ENCODE measurements around the gene ALDH1L2. TPM values are rescaled to one million over a fixed set of nuclear protein-coding genes. Genes with fewer than 3 reads are reported as not detected.
"Not testable (repeated sequence)": the region's sequence is repeated elsewhere in the genome, so short reads cannot be mapped to it uniquely, and the experiment has no call there.

The ALDH1L2 gene
- not detected in 2 replicates for total RNA-seq (2014; rRNA removed; shearing (Covaris generic))

GRCh38 chr12:105084251-105085250 is at the start of gene ALDH1L2:
TSS of gene ALDH1L2 (minus strand) at chr12:105084458. CDS start at chr12:105084436, 22 bp downstream.
- DNase-seq (ENCODE audit: low spot score): peak; percentile 26

- DNase-seq (ENCODE audit: low spot score): peak; percentile 8
Observed at GRCh38 chr12:105120551-105120950, 36.3 kb upstream of the ALDH1L2 start.

DNA sequence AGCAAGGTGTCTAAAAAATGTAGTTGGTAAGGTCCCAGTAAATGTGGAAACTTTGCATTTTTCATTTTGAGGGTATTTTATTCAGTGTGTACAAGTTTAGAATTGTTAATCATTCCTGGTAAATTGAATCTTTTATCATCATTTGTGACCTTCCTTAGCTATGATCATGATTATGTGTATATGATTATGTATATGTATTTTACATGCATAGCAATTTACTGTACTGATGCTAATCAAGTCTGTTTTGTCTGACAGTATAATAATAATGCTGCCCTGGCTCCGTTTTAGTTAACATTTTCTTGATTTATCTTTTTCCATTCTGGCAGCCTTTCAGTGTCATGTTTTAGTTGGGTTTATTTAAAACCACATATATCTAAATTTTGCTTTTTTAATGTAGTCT is 32.7 kb upstream of the ALDH1L2 start:
- DNase-seq (ENCODE audit: low spot score): no peak

GRCh38 chr12:105113094-105113493 is 28.8 kb upstream of the ALDH1L2 start:
- no peak for DNase-seq (ENCODE audit: low spot score)

DNA sequence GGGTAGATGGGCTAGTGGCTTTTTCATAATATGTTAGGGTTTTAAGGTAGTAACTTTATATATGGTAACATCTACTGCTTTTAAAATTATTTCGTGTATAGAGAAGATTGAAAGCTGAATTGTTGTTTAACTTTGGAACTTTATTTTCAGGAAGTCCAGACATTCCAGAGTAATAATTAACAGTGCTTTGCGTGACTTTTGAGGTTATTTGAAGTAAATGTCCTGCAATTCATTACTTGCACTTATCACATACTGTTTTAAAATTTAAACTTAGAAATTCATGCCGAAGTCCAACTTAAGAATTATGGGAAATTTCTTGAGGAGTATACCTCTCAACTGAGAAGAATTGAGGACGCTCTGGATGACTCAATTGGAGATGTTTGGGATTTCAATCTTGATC is 26.6 kb upstream of the ALDH1L2 start:
- DNase-seq (ENCODE audit: low spot score): peak; percentile 7

GRCh38 chr12:105109465-105110212 is 25.4 kb upstream of the ALDH1L2 start:
- DNase-seq (ENCODE audit: low spot score): peak; percentile 51

GRCh38 chr12:105107494-105108371 is 23.5 kb upstream of the ALDH1L2 start, which contains the start of gene WASHC4:
TSS of gene WASHC4 (plus strand) at chr12:105107731. CDS start at chr12:105107801, 70 bp downstream.
- DNase-seq (ENCODE audit: low spot score): peak; percentile 93

- peak; percentile 80 for DNase-seq (ENCODE audit: low spot score)
Observed at GRCh38 chr12:105107171-105107493, 22.9 kb upstream of the ALDH1L2 start.

DNA sequence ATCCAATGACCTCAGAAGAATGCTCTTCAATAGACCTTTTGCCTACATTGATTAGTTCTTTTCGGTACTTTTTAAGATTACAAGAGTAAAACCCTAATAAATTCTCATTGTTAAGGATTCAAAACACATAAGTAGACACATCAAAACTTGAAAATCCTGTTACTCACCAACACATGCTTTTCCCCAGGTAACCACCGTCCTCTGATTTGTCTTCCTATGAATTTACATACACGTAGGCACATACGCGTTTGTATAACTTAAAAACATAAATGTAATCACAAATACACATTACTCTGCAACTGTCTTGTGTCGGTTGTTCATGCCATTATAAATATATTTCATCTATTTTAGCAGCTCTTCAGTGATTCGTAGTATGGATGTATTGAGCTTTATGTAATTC is 22.4 kb upstream of the ALDH1L2 start:
- DNase-seq (ENCODE audit: low spot score): no peak

GRCh38 chr12:105104762-105105161 is 20.5 kb upstream of the ALDH1L2 start:
- no peak for DNase-seq (ENCODE audit: low spot score)

- DNase-seq (ENCODE audit: low spot score): no peak
Observed at GRCh38 chr12:105102673-105103072, 18.4 kb upstream of the ALDH1L2 start.

GRCh38 chr12:105100998-105101397 is 16.7 kb upstream of the ALDH1L2 start:
- peak; percentile 27 for DNase-seq (ENCODE audit: low spot score)

DNA sequence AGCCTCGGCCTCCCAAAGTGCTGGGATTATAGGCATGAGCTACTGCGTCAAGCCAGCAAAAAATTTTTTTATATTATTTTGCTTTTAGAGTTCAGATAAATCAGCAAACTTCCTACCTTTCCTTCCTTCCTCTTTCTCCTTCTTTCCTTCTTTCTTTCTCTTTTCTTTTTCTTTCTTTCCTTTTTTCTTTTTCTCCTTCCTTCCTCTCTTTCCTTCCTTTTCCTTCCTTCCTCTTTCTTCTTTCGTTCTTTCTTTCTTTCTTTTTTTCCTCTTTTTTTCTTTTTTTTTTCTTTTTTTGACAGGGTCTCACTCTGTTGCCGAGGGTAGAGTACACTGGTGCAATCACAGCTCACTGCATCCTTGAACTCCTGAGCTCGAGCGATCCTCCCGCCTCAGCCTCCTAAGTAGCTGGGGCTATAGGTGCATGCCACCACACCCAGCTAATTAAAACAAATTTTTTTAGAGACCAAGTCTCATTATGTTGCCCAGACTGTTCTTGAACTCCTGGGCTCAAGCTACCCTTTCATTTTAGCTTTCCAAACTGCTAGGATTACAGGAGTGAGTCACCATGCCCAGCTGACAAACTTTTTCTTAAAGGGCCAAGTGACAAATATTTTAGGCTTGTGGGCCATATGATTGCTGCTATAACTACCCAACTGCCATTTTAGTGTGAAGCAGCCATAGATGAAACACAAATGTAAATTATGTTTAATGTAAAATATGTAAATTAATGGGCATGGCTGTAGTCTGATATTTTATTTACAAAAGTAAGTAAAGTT is 16.1 kb upstream of the ALDH1L2 start:
- DNase-seq (ENCODE audit: low spot score): peak; percentile 17

DNA sequence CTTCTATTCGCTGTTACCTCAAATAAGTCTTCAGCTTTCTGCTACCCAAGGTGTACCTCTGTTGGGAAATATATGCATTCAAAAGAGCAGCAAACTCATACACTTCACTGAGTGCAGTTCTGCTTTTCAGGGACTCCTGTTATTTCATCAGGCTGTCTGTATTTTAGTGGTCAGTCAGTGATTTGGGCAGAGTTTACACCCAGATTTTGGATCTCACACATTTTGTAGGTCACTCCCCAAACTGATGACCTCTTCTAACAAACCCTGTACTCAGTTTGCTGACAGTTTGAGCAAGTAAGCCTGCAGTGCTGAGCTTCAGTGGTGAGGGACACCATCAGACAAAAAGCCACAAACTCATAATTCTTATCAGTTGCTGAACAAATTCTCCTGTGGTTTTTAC is 15.1 kb upstream of the ALDH1L2 start:
- DNase-seq (ENCODE audit: low spot score): no peak

GRCh38 chr12:105095338-105095737 is 11.1 kb upstream of the ALDH1L2 start:
- DNase-seq (ENCODE audit: low spot score): not testable (repeated sequence)

DNA sequence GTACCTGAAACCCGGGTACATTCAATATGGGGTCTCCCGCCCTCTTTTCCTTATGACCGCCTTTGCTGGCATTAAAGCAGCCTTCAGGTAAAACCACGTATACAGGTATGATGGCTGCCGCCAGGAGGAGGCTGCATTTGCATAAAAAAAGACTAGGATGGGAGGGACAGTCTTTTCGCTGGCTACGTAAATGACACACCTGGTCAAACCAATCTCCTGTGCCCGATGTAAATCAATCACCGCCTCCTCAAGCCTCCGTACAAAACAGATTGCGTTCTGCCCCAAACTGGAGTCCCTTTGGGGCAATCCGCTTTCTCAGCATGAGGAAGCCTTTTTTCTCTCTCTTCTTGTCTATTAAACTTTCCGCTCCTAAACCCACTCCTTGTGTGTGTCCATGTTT is 8.1 kb upstream of the ALDH1L2 start:
- peak; percentile 23 for DNase-seq (ENCODE audit: low spot score)

DNA sequence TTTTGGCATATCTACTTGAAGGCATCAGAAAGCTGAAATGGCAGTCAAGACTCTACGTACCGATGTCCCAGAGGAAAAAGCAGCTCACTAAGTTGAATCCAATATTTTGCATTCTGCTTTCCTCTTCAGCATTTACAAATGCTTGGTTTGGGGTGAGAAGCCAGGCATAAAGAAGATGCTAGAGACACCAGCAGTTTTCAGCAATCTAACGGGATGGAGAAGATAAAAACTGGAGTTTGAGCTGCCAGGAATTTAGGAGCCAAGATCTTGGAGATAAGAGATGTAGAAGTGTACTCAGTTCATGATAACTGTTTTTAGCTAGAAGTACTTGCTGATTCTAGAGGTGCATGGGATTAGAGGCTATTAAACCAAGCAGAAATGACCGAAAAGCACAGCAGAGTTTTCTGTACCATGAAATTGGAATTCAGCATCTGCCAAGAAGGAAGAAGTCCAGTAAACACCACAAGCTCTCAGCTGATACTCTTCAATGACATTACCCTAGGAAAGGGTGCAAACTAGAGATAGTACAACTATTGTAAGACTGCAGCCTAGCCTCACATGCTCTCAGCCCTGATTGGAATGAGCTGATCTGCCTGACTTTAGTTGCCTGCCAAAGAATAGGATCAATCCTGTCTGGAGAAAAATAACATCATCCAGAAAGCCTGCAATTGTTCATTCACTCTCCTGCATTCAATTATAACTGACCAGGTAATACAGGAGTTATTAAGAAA is 7.4 kb upstream of the ALDH1L2 start:
- no peak for DNase-seq (ENCODE audit: low spot score)

GRCh38 chr12:105090361-105090760 is 6.1 kb upstream of the ALDH1L2 start:
- DNase-seq (ENCODE audit: low spot score): no peak

DNA sequence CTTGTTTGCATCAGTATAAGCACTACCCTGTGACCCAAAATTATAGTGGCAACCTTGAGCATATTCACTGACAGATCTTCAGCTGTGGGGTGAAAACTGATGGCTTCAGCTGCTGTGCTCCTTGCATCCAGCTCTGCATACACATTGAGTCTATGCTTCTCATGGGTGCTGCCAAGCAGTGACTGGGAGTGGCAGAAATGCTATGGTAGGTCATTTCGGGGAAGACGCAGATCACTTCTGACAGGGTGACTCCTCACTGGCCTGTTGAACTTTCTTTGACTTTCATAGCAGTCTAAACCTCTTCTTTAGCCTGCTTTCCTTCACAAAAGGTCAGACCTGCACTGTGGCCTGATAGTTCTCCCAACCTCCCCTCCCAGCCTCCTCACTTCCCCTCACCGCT is 5.6 kb upstream of the ALDH1L2 start:
- no peak for DNase-seq (ENCODE audit: low spot score)

DNA sequence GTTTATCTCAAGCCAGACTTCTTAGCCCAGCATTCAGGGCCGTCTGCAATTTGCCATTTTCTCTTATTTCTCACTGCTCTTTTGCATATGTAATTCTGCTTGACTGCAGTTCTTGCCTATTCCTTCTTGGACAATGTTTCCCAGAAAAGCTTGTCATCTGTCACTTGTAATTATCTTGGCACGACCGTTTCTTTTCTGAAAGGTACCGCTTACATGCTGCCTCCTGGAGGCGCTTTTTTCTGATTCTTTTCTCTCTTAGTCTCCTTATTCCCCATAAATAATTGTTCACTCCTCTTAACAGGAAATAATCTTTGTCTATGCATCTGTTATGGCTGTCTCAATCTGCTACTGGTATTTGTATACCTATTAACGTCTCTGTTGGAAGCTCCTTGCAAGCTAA is 1.2 kb upstream of the ALDH1L2 start:
- no peak for DNase-seq (ENCODE audit: low spot score)
